Renal pelvis (tissue), 4 donors: ENCODE measurements around the gene CHIA. TPM values are rescaled to one million over a fixed set of nuclear protein-coding genes. Genes with fewer than 3 reads are reported as not detected.

ENCODE experiments used
- DNase-seq: peaks from one replicate; pipeline ENCODE4 v3.0.0-alpha.2; 2013
- polyA plus RNA-seq, 3 donors: library from polyadenylated mRNA; unstranded; fragments of 120-200 nt; gene quantifications; one replicate each; pipeline ENCODE4 v1.2.1, GENCODE V29; 2013; ENCODE audit not compliant: insufficient read length in 3 of 3

Gene CHIA
- polyA plus RNA-seq, 3 donors = not detected

DNA sequence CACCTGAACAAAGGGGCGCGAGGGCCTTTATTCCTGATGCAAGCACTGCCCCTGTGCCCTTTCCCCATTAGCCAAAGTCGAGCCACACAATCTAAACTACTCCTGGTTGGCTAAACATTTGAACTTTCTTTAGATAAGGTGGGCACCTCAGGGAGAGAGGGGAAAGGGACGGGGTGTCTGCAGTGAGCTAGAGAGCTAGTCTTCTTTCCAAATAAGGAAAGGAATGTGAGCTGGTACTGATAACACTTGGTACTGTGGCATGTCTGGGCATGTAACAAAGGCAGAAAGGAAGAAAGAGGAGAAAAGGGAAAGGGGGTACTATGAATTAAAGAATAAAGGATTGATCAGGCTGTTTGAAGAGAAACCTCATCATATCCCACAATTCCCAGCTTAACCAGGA is 74.0 kb downstream of the CHIA start:
- no peak for DNase-seq

DNA sequence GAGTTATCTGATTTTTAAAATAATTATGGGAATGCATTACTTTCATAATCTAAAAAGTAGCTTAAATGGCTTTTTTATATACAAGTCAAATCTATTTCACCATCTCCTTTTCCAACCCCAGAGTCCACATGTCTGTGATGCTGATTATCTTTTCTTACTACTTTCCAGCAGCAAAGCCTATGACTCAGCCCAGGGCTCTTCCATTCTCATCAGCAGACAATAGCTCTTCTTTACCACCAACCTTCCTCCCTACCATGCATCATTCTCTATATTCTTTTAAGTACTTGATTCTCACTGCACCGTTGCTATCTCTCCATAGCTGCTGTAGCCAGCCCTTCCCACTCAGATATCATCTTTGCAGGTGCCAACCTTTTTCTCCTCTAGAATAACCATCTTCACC is 75.6 kb downstream of the CHIA start:
- no peak for DNase-seq

- DNase-seq = no peak
Measured at GRCh38 chr1:111369177-111369576, 78.5 kb downstream of the CHIA start.

- no peak for DNase-seq
Measured at GRCh38 chr1:111369645-111370044, 79.0 kb downstream of the CHIA start.

Other genes starting within 250 kb of the CHIA start
- 10 to 100 TPM; 68.0 to 73.5 (median 68.4) TPM for gene DRAM2, start 150.8 kb upstream of the CHIA start, polyA plus RNA-seq
- gene CEPT1, start 150.6 kb upstream of the CHIA start, polyA plus RNA-seq = 10 to 100 TPM; 38.0 to 56.0 (median 49.2) TPM
- 10 to 100 TPM; 17.8 to 23.1 (median 18.2) TPM for gene DENND2D, start 90.2 kb upstream of the CHIA start, polyA plus RNA-seq
- gene CHI3L2, start 63.1 kb upstream of the CHIA start, polyA plus RNA-seq = under 1 TPM in 2 of 3 donors, not detected in 1; 0.07 to 0.24 TPM
- gene OVGP1, start 136.9 kb downstream of the CHIA start, polyA plus RNA-seq = 1 to 10 TPM; 3.0 to 7.3 (median 5.1) TPM
- 10 to 100 TPM; 43.4 to 46.8 (median 43.5) TPM for gene WDR77, start 158.4 kb downstream of the CHIA start, polyA plus RNA-seq
- gene ATP5PB, start 158.6 kb downstream of the CHIA start, polyA plus RNA-seq = 100 to 1,000 TPM; 332 to 399 (median 357) TPM
- 1 to 10 TPM; 3.5 to 6.7 (median 3.8) TPM for gene C1orf162, start 183.1 kb downstream of the CHIA start, polyA plus RNA-seq
- gene ADORA3, start 212.8 kb downstream of the CHIA start, polyA plus RNA-seq = under 1 TPM; 0.30 to 0.78 (median 0.65) TPM
- gene TMIGD3, start 212.8 kb downstream of the CHIA start, polyA plus RNA-seq = under 1 TPM; 0.63 to 0.77 (median 0.64) TPM